ENCODE measurements around the gene CRLF1. TPM values are rescaled to one million over a fixed set of nuclear protein-coding genes. Genes with fewer than 3 reads are reported as not detected.
A peak's percentile ranks its signal among the peaks of the same experiment; 100 is the strongest.

CRLF1 gene
- polyA plus RNA-seq, 2 of the 4 experiments (the other 2 are of a cell fraction): 0.37 to 2.5 TPM

GRCh38 chr19:18588611-18589379, 17.8 kb downstream of the CRLF1 start, which contains the start of gene REX1BD (continued):
- TF ChIP-seq TFCP2L1 (CRISPR knock-in tag; IDR thresholded peaks at IDR 0.05) (no peak), JUN (IDR thresholded peaks at IDR 0.05) (peak; percentile 48 to 70; a peak in 4 of 5 replicates)

GRCh38 chr19:18587962-18588610, 18.5 kb downstream of the CRLF1 start:
- H3K9me3 ChIP-seq: no peaks in the 10 kb centered on the region
- ATAC-seq: peak in 1 of 2 experiments; percentile 4; a peak in 1 of 6 replicates
- no peak for DNase-seq (ENCODE audit: low read depth in 1 of 2, low spot score in 1 of 2)
- FAIRE-seq: no peak
- 34% methylated on average over 16 of the region's 16 CpGs for WGBS (ENCODE audit: missing lambda C conversion rate)
- ChIA-PET POLR2A (interaction anchor here (3.1 kb wide), 1 partner anchor 16 kb away, joined by 31 read pairs; the partner anchor contains the start of gene UBA52), CTCF (interaction anchor here (0.7 to 3.6 kb wide), 24 partner anchors 8 to 261 kb away, joined by 3 to 22 read pairs (median 6); partner anchors contain the start of genes FKBP8 and UBA52)
- no peak for TF ChIP-seq RARB (CRISPR knock-in tag; IDR thresholded peaks at IDR 0.05)
- TF ChIP-seq HES2 (IDR thresholded peaks at IDR 0.05): no peak
- TF ChIP-seq HMGXB4 (CRISPR knock-in tag; IDR thresholded peaks at IDR 0.05; ENCODE audit: borderline replicate concordance): no peak
- TF ChIP-seq ESRRA (IDR thresholded peaks at IDR 0.05; ENCODE audit: borderline replicate concordance, low read length): no peak
- TF ChIP-seq GATA3 (IDR thresholded peaks at IDR 0.05; ENCODE audit: borderline replicate concordance): no peak
- TF ChIP-seq KDM1A (IDR thresholded peaks at IDR 0.05; ENCODE audit: low read depth): no peak
- no peak for TF ChIP-seq CEBPB (IDR thresholded peaks at IDR 0.05)
- TF ChIP-seq RAD21 (conservative IDR thresholded peaks at IDR 0.05 in 1 of 2, IDR thresholded peaks at IDR 0.05 in 1 of 2): no peak
- no peak for TF ChIP-seq POLR2A (IDR thresholded peaks at IDR 0.05; ENCODE audit: low read length)
- TF ChIP-seq BCL3 (IDR thresholded peaks at IDR 0.05): no peak
- no peak for TF ChIP-seq EHF (CRISPR knock-in tag; IDR thresholded peaks at IDR 0.05)
- no peak for TF ChIP-seq SREBF2 (IDR thresholded peaks at IDR 0.05)
- no peak for TF ChIP-seq ZC3H11A (IDR thresholded peaks at IDR 0.05)
- no peak for TF ChIP-seq CBX8 (IDR thresholded peaks at IDR 0.05)
- TF ChIP-seq ZFP36 (IDR thresholded peaks at IDR 0.05; ENCODE audit: borderline replicate concordance, partially characterized antibody): no peak
- TF ChIP-seq FOSB (CRISPR knock-in tag; IDR thresholded peaks at IDR 0.05): no peak
- TF ChIP-seq RFX5 (IDR thresholded peaks at IDR 0.05): no peak
- TF ChIP-seq HOXB5 (CRISPR knock-in tag; IDR thresholded peaks at IDR 0.05): no peak
- H3K4me3 ChIP-seq: peak overlapping the region; percentile 96
- H3K27ac ChIP-seq: peak overlapping the region; percentile 100
- peaks cover 8% of the 10 kb centered on the region; the same call in 1 of the 3 replicates for H3K4me1 ChIP-seq
- peak overlapping the region; percentile 100 for H3K4me2 ChIP-seq

- no peak overlapping the region; a peak in 1 of 6 replicates for H3K27ac ChIP-seq
- ChIA-PET POLR2A (interaction anchor here (3.1 kb wide), 1 partner anchor 15 kb away, joined by 31 read pairs; the partner anchor contains the start of gene UBA52), CTCF (interaction anchor here (0.9 to 3.6 kb wide), 15 partner anchors 8 to 261 kb away, joined by 3 to 22 read pairs (median 7); partner anchors contain the start of genes FKBP8 and UBA52)
- FAIRE-seq: no peak
- no peak for ATAC-seq
- 94% methylated on average over 12 of the region's 12 CpGs for WGBS (ENCODE audit: missing lambda C conversion rate)
- H3K4me1 ChIP-seq: peaks cover 8% of the 10 kb centered on the region; the same call in 1 of the 3 replicates
- peak overlapping the region; percentile 100; the same call in 1 of the 3 replicates for H3K4me2 ChIP-seq
- H3K9me3 ChIP-seq: no peaks in the 10 kb centered on the region
- DNase-seq (ENCODE audit: low read depth in 1 of 2, low spot score in 1 of 2): no peak
- H3K4me3 ChIP-seq: no peak overlapping the region
- TF ChIP-seq PHF8 (IDR thresholded peaks at IDR 0.05; ENCODE audit: borderline replicate concordance, low read depth): no peak
- no peak for TF ChIP-seq RFX5 (IDR thresholded peaks at IDR 0.05)
- no peak for TF ChIP-seq MAZ (IDR thresholded peaks at IDR 0.05; ENCODE audit: borderline replicate concordance, low read depth, low read length)
- no peak for TF ChIP-seq REST (IDR thresholded peaks at IDR 0.05)
- TF ChIP-seq ATOH8 (CRISPR knock-in tag; IDR thresholded peaks at IDR 0.05; ENCODE audit: low read depth): no peak
- no peak for TF ChIP-seq HOXB5 (CRISPR knock-in tag; IDR thresholded peaks at IDR 0.05)
- TF ChIP-seq RARB (CRISPR knock-in tag; IDR thresholded peaks at IDR 0.05): no peak
- TF ChIP-seq ZNF302 (CRISPR knock-in tag; IDR thresholded peaks at IDR 0.05): no peak
- no peak for TF ChIP-seq CEBPB (IDR thresholded peaks at IDR 0.05)
- TF ChIP-seq ZC3H11A (IDR thresholded peaks at IDR 0.05): no peak
- TF ChIP-seq EP300 (IDR thresholded peaks at IDR 0.05): no peak
Measured at GRCh38 chr19:18587561-18587960, 19.0 kb downstream of the CRLF1 start.
